EL (cell line): Measurements from ENCODE around the gene NDOR1.
"Not testable (repeated sequence)": the region's sequence is repeated elsewhere in the genome, so short reads cannot be mapped to it uniquely, and the experiment has no call there.

Experiments used
- DNase-seq: peaks from one replicate; pipeline ENCODE4 v3.0.0-alpha.2; 2016

The NDOR1 gene

DNA sequence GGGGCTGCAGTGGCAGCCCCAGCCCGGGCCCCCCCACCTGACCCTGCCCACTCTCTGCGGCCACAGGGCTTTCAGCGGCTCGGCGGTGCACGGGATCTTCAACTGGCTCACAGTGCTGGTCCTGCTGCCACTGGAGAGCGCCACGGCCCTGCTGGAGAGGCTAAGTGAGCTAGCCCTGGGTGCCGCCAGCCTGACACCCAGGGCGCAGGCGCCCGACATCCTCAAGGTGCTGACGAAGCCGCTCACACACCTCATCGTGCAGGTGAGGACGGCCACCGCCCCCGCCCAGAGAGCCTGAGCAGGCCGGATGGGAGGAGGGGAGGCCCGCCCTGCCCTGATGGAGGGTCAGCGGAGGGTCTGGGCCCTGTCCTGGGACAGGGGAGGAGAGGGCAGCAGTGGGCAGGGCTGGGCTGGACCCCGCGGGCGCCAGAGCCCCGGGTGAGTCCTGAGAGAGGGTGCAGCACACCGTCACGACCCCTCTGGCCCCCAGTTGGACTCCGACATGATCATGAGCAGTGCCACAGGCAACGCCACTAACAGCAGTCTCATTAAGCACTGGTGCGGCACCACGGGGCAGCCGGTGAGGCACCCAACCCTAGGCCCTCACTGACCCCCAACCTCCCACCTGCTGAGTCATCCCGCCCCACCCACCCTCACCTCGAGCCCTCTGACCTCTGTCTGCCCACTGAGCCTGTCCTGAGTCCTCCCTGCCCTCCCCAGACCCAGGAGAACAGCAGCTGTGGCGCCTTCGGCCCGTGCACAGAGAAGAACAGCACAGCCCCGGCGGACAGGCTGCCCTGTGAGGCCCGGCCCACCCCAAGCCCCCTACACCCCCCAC lies 27.9 kb downstream of the NDOR1 start:
- DNase-seq, result no peak

DNA sequence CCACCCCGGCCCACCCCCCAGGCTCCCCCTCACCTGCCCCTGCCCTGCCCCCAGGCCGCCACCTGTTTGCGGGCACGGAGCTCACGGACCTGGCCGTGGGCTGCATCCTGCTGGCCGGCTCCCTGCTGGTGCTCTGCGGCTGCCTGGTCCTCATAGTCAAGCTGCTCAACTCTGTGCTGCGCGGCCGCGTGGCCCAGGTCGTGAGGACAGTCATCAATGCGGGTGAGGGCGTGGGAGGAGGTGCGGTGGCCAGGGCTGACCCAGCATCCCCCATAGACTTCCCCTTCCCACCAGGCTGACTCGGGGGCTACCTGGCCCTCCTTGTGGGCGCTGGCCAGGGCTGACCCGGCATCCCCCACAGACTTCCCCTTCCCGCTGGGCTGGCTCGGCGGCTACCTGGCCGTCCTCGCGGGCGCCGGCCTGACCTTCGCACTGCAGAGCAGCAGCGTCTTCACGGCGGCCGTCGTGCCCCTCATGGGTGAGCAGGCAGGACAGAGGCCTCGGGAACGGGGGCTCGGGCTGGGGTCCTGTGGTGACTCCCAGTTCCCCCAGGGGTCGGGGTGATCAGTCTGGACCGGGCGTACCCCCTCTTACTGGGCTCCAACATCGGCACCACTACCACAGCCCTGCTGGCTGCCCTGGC lies 28.7 kb downstream of the NDOR1 start:
- DNase-seq, result no peak

DNA sequence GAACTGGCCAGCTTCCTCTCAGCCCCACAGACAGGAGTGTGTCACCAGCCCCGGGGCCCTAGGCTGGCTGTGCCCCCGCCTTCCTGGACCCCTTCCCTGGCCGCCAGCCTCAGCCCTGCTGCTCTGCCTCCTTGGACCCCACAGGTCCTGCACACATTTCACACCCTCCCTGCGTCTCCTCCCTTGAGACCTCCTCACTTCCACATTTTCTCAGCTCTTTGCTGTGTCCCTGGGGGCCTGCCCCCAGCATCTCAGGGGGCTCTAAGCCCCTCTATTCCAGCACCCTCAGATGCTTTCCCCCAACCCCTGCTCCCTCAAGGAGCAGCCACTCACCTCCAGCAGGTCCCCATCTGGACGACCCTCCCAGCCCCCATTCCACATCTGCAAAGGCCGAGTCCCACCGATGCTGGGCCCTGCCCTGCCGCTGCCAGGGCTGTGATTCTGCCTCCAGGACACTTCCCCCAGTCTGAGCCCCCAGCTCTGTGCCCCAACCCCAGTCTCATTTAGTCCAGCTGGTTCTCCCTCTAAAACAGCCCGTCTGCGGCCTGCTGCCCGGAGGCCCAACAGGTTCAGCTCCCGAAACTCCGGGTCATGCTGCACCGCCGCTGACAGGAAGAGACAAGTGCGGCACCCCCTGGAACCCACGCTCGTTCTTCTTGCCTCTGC lies 29.4 kb downstream of the NDOR1 start:
- DNase-seq, result no peak

DNA sequence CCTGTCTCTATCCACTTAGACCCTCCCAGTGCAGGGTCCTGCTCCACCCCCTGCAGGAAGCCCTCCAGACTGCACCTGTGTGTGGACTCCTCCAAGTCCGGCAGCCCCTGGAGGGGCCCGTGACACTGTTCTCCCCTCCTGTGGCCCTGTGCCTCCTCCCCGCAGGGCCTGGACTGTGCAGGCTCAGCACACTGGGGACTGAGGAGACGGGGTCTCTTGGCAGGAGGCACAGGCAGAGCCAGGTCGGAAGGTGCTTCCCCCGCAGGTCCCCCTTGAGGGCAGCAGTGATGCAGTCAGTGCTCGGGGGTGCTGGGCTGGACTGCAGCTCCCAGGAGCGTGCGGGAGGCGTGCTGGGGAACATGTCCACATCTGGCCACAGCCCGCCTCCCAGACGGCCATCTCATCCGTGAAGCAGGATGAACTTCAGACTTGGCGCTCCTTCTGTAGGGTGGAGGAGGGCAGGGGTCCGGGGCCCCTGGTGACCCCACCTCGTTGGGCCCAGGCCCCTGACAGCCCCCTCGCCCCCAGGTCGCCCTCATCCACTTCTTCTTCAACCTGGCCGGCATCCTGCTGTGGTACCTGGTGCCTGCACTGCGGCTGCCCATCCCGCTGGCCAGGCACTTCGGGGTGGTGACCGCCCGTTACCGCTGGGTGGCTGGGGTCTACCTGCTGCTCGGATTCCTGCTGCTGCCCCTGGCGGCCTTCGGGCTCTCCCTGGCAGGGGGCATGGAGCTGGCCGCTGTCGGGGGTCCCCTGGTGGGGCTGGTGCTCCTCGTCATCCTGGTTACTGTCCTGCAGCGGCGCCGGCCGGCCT lies 30.1 kb downstream of the NDOR1 start:
- no peak for DNase-seq

DNA sequence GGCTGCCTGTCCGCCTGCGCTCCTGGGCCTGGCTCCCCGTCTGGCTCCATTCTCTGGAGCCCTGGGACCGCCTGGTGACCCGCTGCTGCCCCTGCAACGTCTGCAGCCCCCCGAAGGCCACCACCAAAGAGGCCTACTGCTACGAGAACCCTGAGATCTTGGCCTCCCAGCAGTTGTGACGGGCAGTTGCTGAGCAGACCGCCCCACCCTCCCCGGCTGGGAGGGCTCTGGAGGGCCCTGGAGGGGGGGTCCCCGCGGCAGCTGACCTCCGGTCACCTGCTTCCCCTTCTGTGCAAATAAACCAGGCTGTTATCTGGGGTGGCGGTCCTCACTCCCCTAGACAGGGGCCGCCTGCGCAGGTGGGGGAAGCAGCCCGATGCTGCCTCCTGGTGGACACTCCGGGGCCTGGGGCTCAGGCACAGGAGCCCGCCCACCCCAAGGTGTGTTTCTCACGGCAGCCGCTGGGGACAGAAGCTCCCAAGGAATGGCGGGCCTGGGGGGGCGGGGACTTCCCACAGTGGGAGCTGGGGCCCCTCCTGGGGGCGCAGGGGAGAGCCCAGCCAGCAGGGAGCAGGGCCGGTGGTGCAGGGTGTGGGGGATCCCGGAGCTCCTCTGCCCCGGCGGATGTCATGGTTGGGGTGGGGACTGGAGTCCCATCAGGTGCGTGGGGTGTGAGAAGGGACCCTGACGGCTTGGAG lies 30.9 kb downstream of the NDOR1 start:
- peak; percentile 77 for DNase-seq

DNA sequence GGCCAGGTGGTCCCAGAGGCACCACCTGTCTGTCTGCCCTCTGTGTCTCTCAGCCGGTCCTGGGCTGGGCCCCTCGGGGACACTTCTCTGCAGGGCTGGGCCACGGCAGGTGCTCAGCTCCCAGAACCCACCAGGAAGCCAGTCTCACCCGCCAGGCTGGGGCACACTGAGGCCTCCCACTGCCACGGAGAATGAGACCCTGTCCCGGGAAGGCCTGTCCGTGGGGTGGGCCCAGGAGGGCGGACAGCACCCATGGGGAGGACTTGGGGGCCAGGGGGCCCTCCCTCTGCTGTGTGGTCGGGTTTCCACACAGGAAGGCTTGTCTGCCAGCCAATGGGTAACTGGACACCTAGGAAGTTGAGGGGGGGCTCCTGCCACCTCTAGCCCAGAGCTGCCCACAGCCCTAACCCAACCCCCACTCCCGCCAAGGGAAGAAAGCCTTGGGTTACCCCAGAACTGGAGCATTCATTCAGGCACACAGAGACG lies 31.5 kb downstream of the NDOR1 start:
- DNase-seq, result no peak

DNA sequence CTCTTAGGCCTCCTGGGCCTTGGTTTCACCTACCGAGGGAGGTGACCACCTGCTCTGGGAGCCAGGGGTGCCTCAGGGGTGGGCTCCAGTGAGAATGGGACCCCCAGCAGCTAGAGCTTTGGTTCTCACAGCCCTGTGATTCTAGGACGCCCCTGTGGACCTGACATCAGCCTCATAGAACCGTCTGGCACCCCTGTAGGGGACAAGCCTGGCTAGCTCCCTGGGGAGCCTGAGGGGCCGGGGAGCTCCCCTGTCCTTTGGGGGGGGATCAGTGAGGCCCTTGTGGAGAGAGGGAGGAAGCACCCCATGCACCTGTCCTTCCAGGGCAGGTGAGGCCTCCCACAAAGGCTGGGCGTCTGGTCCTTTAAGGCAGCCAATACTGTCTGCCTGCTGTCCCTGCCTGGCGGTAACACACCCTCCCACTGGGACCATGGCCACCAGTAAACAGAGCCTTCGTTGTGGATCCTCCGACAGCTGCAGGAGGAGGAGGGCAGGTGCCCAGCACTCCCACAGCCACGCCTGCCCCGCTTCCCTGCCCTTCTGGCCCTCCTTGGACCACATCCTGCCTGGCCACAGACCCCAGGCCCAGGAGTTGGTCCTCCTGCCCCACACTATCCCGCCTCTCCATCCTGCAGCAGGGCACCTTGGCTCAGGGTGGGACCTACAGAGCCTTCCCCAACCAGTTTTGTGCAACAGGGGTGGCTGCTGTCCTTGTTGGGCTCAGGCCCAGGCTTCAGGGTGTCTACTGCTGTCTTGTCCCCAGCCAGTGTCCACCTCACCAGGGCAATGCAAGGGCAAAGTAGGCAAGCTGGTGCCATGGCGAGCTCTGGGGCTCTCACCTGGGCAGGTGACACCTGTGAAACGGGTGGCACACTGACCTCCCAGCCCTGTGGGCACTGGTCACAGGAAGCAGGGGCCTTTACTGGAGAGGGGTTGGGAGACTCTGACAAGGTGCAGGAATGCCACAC lies 32.5 kb downstream of the NDOR1 start:
- no peak for DNase-seq

DNA sequence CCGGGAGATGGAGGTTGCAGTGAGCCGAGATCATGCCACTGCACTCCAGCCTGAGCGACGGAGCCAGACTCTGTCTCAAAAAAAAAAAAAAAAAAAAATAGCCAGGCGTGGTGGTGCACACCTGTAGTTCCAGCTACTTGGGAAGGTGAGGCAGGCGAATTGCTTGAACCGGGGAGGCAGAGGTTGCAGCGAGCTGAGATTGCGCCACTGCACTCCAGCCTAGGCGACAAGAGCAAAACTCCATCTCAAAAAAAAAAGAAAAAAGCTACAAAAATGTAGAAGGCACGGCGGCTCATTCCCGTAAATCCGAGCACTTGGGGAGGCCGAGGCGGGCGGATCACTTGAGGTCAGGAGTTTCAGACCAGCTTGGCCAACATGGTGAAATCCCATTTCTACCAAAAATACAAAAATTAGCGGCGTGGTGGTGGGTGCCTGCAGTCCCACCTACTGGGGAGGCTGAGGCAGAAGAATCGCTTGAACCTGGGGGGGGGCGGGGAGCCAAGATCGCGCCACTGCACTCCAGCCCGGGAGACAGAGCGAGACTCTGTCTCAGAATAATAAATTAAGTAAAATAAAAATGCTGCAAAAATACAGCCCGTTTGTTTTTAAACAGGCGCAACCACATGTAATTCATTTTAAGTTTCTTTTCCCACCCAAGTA lies 34.2 kb downstream of the NDOR1 start:
- DNase-seq, result not testable (repeated sequence)

DNA sequence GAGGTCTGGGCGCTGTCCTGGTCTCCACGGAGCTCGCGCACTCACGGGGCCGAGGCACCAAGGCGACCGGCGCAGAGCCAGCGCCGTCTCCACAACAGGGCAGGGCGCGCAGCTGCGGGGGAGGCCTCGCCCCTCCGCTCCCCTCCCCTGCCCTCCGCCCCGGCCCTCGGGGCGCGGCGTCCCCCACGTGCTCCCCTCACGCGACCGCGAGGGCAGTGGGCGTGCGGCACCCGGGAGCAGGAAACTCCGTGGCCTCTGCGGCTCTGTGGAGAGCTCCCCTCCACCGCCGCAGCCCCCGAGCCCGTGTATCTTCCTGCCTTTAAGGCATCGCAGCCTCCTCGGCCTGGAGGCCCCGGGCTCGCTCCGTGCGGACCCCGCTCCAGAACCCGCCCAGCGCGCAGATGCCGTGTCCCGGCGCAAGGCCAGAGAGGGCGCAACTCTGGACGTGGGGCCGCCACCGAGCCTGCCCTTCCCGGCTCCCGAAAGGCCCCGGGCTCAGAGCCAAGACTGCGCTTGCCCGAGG lies 34.9 kb downstream of the NDOR1 start:
- DNase-seq, result peak; percentile 66

DNA sequence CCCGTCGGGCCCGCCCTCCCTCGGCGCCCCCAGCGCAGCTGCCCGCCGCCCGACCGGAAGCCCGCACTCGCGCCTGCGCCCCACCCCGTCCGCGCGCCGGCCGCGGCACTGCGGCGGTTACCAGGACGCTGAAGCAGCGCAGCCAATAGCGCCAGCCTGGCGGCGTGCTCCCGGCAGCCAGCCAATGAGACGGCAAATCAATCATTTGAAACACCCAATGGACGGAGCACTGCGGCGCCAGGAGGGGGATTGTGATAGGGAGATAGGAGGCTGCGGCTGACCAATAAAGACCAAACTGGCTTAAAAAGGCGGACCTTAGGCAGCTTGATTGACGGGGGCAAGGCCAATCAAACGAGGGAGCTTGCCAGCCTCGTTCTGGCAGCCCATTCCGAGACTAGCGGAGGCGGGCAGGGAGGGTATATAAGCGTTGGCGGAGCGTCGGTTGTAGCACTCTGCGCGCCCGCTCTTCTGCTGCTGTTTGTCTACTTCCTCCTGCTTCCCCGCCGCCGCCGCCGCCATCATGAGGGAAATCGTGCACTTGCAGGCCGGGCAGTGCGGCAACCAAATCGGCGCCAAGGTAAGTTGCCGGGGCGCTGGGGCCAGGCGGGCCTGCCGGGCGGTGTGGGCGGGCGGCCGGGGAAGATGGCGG lies 35.5 kb downstream of the NDOR1 start, which contains the start of gene TUBB4B:
Gene TUBB4B, plus strand, starts transcription at position 447 of the 649 bp plus-strand sequence. Its CDS starts 74 bp downstream, at position 521.
- peak; percentile 100 for DNase-seq

DNA sequence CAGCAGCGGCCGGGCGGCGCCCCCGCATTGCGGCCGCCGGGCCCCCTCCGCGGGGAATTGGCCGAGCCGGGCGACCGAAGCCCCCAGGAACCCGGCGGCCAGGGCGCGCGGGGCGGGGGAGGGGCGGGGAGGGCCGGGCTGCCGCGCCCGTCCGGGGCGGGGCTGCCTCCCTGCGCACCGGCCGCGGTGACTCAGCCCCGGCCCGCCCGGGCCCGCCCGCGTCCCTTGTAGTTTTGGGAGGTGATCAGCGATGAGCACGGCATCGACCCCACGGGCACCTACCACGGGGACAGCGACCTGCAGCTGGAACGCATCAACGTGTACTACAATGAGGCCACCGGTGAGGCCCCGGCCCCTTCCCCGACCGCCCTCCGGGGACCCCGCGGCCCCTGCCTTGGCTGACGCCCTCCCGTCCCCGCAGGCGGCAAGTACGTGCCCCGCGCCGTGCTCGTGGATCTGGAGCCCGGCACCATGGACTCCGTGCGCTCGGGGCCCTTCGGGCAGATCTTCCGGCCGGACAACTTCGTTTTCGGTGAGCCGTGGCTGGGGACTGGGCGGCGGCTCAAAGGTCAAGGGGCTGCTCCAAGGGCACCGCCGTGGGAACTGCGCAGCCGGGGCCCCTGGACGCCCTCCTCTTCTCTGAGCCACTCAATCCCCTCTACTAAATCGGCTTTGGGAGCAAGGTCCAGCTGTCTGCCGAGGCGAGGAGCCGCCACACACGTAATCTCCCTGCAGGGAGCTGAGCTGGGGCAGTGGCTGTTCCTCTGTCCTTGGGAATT lies 36.2 kb downstream of the NDOR1 start:
- DNase-seq, result peak; percentile 60

DNA sequence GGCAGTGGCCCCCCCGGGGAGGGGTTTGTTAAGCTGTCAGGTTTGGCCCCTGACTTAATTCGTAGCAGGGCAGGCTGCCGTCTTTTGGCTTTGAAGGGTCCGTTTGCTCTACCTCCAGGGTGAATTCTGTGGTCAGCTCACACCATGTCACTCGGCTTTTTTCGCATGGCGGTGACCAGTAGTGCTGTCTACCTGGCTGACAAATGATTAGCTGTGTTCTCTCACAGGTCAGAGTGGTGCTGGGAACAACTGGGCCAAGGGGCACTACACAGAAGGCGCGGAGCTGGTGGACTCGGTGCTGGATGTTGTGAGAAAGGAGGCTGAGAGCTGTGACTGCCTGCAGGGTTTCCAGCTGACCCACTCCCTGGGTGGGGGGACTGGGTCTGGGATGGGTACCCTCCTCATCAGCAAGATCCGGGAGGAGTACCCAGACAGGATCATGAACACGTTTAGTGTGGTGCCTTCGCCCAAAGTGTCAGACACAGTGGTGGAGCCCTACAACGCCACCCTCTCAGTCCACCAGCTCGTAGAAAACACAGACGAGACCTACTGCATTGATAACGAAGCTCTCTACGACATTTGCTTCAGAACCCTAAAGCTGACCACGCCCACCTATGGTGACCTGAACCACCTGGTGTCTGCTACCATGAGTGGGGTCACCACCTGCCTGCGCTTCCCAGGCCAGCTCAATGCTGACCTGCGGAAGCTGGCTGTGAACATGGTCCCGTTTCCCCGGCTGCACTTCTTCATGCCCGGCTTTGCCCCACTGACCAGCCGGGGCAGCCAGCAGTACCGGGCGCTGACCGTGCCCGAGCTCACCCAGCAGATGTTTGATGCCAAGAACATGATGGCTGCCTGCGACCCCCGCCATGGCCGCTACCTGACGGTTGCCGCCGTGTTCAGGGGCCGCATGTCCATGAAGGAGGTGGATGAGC lies 37.0 kb downstream of the NDOR1 start:
- no peak for DNase-seq

DNA sequence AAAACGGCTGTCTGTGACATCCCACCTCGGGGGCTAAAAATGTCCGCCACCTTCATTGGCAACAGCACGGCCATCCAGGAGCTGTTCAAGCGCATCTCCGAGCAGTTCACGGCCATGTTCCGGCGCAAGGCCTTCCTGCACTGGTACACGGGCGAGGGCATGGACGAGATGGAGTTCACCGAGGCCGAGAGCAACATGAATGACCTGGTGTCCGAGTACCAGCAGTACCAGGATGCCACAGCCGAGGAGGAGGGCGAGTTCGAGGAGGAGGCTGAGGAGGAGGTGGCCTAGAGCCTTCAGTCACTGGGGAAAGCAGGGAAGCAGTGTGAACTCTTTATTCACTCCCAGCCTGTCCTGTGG lies 37.7 kb downstream of the NDOR1 start:
- DNase-seq, result not testable (repeated sequence)

DNA sequence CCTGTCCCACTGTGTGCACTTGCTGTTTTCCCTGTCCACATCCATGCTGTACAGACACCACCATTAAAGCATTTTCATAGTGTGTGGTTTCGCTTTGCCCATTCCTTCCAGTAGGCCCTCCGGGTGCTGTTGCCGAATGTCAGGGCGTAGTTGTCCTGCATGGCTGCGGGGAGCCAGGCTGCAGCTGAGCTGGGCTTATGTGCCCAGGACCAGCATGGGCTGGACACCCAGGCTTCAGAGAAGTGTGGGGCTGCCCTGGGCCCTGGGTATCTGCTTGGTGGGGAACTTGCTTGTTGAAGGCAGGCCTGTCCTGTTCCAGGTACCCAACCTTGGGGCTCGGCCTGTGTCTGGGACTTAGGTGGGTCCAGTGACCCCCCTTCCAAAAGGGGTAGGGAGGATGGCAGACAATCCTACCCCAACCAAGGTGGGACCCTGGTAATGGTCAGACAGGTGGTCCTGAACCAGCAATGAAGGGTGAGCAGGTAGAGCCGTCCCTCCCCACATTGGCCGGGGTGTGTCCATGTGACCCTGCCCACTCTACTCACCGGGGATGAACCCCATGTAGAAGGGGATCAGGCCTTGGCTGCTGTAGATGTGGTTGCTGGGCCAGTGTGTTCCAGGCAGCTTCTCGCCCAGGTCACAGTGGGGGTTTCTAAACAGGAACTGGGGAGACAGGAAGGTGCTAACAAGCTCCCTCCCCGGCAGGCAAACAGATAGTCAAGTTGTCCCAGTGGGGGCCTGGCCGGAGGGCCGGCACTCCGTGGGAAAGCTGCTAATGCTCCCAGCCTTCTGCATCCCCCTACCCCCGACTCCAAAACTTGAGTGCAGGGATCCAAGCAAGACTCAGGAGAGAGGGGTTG lies 38.4 kb downstream of the NDOR1 start:
- peak; percentile 40 for DNase-seq

DNA sequence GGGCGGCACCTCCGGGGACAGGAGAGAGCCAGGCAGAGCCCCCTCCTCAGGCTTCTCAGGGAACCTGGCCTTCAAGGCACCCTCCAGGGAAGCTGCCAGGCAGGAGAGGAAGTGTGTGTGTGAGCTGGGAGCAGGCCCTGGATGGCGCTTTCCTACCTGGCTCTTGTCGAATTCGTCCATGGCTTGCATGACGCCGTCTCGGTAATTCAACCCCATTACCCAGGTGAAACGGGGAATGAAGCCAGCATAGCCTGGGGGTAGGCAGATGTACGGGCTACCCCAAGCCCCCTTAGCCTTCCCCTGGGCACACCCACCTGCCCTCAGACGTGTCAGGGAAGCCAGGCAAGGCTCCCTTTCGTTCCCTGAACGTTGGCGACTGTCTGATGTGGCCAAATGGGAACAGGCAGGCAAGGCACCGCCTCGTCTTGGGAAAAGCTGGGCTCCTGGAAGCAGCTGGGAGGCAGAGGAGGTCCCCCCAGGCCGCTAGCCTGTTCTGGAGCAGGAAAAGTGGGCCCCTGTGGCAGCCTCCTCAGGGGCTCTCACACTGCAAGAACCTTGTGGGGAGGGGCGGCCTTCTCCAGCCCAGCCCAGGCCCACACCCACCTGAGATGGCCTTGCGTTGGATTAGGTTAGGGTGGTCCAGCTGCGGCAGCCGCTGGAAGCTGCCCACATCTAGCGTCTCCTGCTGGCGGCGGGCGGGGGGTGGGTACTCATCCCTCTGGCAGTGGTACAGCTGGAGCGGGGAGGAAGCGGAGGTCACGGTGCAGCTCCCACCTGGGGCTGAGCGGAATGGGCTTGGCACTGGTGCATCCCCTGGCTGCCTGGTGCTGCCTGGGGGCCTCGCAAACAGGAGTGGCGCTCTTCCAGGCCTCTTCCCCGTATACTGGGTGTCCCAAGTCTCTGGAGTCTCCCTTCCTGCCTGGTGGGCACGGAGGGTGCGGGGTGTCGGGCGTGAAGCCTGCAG lies 39.3 kb downstream of the NDOR1 start:
- DNase-seq, result no peak
